Astrocyte (in vitro differentiated cells and primary cell): ENCODE results near the gene KDM1A. TPM values are rescaled to one million over a fixed set of nuclear protein-coding genes. Genes with fewer than 3 reads are reported as not detected.

Experiments used
- DNase-seq: peaks from one replicate; pipeline ENCODE4 v3.0.0-alpha.2; 2010; ENCODE audit warnings: low read depth
- FAIRE-seq: peaks from 2 replicates; lab custom pipeline; 2011; peaks lifted over from hg19 to GRCh38; lab: Jason Lieb, UNC
- H2AFZ ChIP-seq: 2 replicates; pipeline ENCODE4 v1.6.0; 2012; ENCODE audit warnings: low read depth, low read length, inconsistent platforms
- H3K27ac ChIP-seq: 2 replicates; pipeline ENCODE4 v1.5.1; 2011; ENCODE audit warnings: low read depth, low read length, inconsistent platforms
- H3K27me3 ChIP-seq: 2 replicates; pipeline ENCODE4 v1.6.0; 2011; ENCODE audit warnings: low read length, inconsistent platforms; ENCODE audit not compliant: insufficient read depth
- H3K36me3 ChIP-seq: 2 replicates; pipeline ENCODE4 v1.5.1; 2011; ENCODE audit warnings: low read length, inconsistent platforms; ENCODE audit not compliant: insufficient read depth
- H3K4me1 ChIP-seq: 2 replicates; pipeline ENCODE4 v1.5.1; 2011; ENCODE audit warnings: low read length, inconsistent platforms; ENCODE audit not compliant: insufficient read depth
- H3K4me2 ChIP-seq: 2 replicates; pipeline ENCODE4 v1.6.0; 2012; ENCODE audit warnings: low read length, inconsistent platforms
- H3K4me3 ChIP-seq: 2 replicates; pipeline ENCODE4 v1.5.1; 2011; ENCODE audit warnings: low read depth, mild to moderate bottlenecking, low read length, inconsistent platforms; ENCODE audit not compliant: insufficient read depth
- H3K79me2 ChIP-seq: 2 replicates; pipeline ENCODE4 v1.6.0; 2012; ENCODE audit warnings: mild to moderate bottlenecking, low read length, inconsistent platforms; ENCODE audit not compliant: insufficient read depth
- H3K9ac ChIP-seq: 2 replicates; pipeline ENCODE4 v1.6.0; 2012; ENCODE audit warnings: mild to moderate bottlenecking, low read length, inconsistent platforms
- H3K9me3 ChIP-seq: 2 replicates; pipeline ENCODE4 v1.5.1; 2012; ENCODE audit warnings: low read depth, mild to moderate bottlenecking, low read length, inconsistent platforms; ENCODE audit not compliant: insufficient read depth
- H4K20me1 ChIP-seq: 2 replicates; pipeline ENCODE4 v1.6.0; 2012; ENCODE audit warnings: low read length, inconsistent platforms; ENCODE audit not compliant: insufficient read depth
- H3K27ac Mint-ChIP-seq: one replicate; pipeline ENCODE4 v1.8.0; 2021; ENCODE audit warnings: mild to moderate bottlenecking, mixed read lengths; ENCODE audit not compliant: unreplicated experiment
- H3K27me3 Mint-ChIP-seq: one replicate; pipeline ENCODE4 v1.8.0; 2021; ENCODE audit warnings: low read depth, mixed read lengths; ENCODE audit not compliant: unreplicated experiment
- H3K36me3 Mint-ChIP-seq: one replicate; pipeline ENCODE4 v1.8.0; 2021; ENCODE audit warnings: low read depth, mixed read lengths; ENCODE audit not compliant: unreplicated experiment
- H3K4me1 Mint-ChIP-seq: one replicate; pipeline ENCODE4 v1.8.0; 2021; ENCODE audit warnings: low read depth, mixed read lengths; ENCODE audit not compliant: unreplicated experiment
- H3K4me3 Mint-ChIP-seq: one replicate; pipeline ENCODE4 v1.8.0; 2021; ENCODE audit warnings: mild to moderate bottlenecking, moderate library complexity, mixed read lengths; ENCODE audit not compliant: unreplicated experiment
- H3K9me3 Mint-ChIP-seq: one replicate; pipeline ENCODE4 v1.8.0; 2021; ENCODE audit warnings: mild to moderate bottlenecking, mixed read lengths; ENCODE audit not compliant: unreplicated experiment
- EZH2 ChIP-seq: IDR thresholded peaks from 2 replicates; pipeline ENCODE4 v1.6.1; 2012; ENCODE audit warnings: mild to moderate bottlenecking, low read length, inconsistent platforms; ENCODE audit not compliant: insufficient read depth
- total RNA-seq: library from RNA; stranded (reverse); gene quantifications from 2 replicates; pipeline ENCODE4 v1.2.1, GENCODE V29; 2021
- TF ChIP-seq, protein P1 (sequence below): IDR thresholded peaks from 2 replicates; pipeline ENCODE4 v1.5.1; 2011; ENCODE audit warnings: low read depth, mild to moderate bottlenecking, inconsistent platforms, low read length, moderate library complexity; ENCODE audit not compliant: insufficient read depth

The KDM1A gene
- total RNA-seq, 1 donor from 2014 or later: 110 TPM

GRCh38 chr1:23080885-23081284 lies 61.6 kb downstream of the KDM1A start:
- Mint-ChIP-seq H3K36me3 (peaks cover 17% of the 10 kb centered on the region), H3K27me3 (no peaks in the 10 kb centered on the region), H3K4me3 (no peak overlapping the region), H3K4me1 (peaks cover 2% of the 10 kb centered on the region), H3K27ac (no peak overlapping the region), H3K9me3 (no peaks in the 10 kb centered on the region)
- H2AFZ ChIP-seq: no peak overlapping the region
- peaks cover 58% of the 10 kb centered on the region for H4K20me1 ChIP-seq
- no peaks in the 10 kb centered on the region for H3K9me3 ChIP-seq
- no peak overlapping the region for H3K4me3 ChIP-seq
- no peak for TF ChIP-seq EZH2
- TF ChIP-seq, protein P1, sequence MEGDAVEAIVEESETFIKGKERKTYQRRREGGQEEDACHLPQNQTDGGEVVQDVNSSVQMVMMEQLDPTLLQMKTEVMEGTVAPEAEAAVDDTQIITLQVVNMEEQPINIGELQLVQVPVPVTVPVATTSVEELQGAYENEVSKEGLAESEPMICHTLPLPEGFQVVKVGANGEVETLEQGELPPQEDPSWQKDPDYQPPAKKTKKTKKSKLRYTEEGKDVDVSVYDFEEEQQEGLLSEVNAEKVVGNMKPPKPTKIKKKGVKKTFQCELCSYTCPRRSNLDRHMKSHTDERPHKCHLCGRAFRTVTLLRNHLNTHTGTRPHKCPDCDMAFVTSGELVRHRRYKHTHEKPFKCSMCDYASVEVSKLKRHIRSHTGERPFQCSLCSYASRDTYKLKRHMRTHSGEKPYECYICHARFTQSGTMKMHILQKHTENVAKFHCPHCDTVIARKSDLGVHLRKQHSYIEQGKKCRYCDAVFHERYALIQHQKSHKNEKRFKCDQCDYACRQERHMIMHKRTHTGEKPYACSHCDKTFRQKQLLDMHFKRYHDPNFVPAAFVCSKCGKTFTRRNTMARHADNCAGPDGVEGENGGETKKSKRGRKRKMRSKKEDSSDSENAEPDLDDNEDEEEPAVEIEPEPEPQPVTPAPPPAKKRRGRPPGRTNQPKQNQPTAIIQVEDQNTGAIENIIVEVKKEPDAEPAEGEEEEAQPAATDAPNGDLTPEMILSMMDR: no peak
- peaks cover 79% of the 10 kb centered on the region for H3K36me3 ChIP-seq
- no peaks in the 10 kb centered on the region for H3K27me3 ChIP-seq
- FAIRE-seq (no peak), DNase-seq (no peak)
- no peak overlapping the region for H3K9ac ChIP-seq
- H3K79me2 ChIP-seq: peaks cover 15% of the 10 kb centered on the region
- H3K4me1 ChIP-seq: no peaks in the 10 kb centered on the region
- H3K27ac ChIP-seq: no peak overlapping the region
- H3K4me2 ChIP-seq: no peak overlapping the region

DNA sequence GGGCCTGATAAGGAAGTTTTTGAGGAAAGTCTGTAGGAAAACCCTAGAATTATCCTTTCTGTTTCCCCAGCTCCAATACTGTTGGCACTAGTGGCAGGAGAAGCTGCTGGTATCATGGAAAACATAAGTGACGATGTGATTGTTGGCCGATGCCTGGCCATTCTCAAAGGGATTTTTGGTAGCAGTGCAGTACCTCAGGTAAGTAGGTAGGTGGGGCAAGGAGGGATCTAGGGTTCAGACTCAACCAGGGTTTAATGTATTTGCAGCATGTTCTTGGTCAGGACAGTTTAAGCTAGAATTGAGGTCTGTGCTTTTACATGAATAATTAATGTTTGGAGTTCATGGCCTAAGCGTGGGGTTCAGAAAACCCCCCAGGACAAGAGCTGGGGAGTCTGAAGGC lies 62.1 kb downstream of the KDM1A start:
- Mint-ChIP-seq H3K9me3 (no peaks in the 10 kb centered on the region), H3K4me3 (no peak overlapping the region), H3K36me3 (peaks cover 17% of the 10 kb centered on the region), H3K4me1 (peaks cover 2% of the 10 kb centered on the region), H3K27me3 (no peaks in the 10 kb centered on the region), H3K27ac (no peak overlapping the region)
- Histone ChIP-seq H3K27ac (no peak overlapping the region), H3K9ac (no peak overlapping the region), H4K20me1 (peaks cover 63% of the 10 kb centered on the region), H3K4me3 (no peak overlapping the region), H3K79me2 (peaks cover 15% of the 10 kb centered on the region), H3K9me3 (no peaks in the 10 kb centered on the region), H3K4me1 (no peaks in the 10 kb centered on the region), H3K27me3 (no peaks in the 10 kb centered on the region), H3K4me2 (no peak overlapping the region), H2AFZ (no peak overlapping the region), H3K36me3 (peaks cover 84% of the 10 kb centered on the region)
- TF ChIP-seq EZH2: no peak
- TF ChIP-seq, protein P1: peak; percentile 25
- DNase-seq: no peak
- no peak for FAIRE-seq

DNA sequence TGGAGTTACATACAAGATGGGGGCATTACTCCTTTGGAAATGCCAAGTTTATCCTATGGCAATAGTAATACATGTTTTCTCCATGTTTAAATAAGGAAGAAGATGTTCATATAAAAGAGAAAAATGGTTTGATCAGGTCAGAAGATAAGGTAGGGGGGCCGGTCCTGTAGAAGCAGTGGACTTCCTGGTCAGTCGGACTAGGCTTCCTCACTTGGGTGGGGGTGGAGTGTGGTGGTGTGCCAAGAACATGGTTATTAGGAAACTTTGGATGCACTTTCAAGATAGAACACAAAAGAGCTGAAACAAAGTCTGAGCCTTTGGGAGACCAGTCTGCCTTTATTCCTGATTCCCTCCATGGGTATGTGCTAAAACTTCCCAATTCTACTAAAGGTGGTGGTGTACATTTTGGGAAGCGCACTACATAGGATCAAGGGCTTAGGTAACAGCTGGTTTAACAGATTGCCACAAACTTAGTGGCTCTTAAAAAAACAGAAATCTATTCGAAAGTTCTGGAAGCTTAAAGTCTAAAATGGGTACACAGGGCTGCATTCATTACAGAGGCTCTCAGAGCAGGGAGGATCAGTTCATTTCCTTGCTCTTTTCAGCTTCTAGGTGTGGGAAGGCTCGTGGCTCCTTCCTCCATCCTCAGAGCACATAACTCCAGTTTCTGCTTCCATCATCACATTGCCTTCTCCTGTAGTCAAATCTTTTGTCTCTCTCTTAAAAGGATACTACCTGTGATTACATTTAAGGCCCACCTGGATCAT lies 64.6 kb downstream of the KDM1A start:
- H3K79me2 ChIP-seq: peaks cover 24% of the 10 kb centered on the region
- Mint-ChIP-seq H3K27ac (no peak overlapping the region), H3K27me3 (no peaks in the 10 kb centered on the region), H3K9me3 (no peaks in the 10 kb centered on the region), H3K4me1 (peaks cover 2% of the 10 kb centered on the region), H3K4me3 (no peak overlapping the region), H3K36me3 (peaks cover 28% of the 10 kb centered on the region)
- no peaks in the 10 kb centered on the region for H3K27me3 ChIP-seq
- no peak overlapping the region for H3K9ac ChIP-seq
- DNase-seq (no peak), FAIRE-seq (no peak)
- H2AFZ ChIP-seq: no peak overlapping the region
- no peak overlapping the region for H3K27ac ChIP-seq
- TF ChIP-seq EZH2: no peak
- TF ChIP-seq, protein P1: no peak
- no peaks in the 10 kb centered on the region for H3K9me3 ChIP-seq
- peaks cover 86% of the 10 kb centered on the region for H3K36me3 ChIP-seq
- peaks cover 84% of the 10 kb centered on the region for H4K20me1 ChIP-seq
- H3K4me1 ChIP-seq: no peaks in the 10 kb centered on the region
- no peak overlapping the region for H3K4me3 ChIP-seq
- no peak overlapping the region for H3K4me2 ChIP-seq
